Endothelial cell of umbilical vein (primary cell): ENCODE results near the gene ZNF101.

Experiments used
- EZH2 ChIP-seq: IDR thresholded peaks from 2 replicates; pipeline ENCODE4 v1.6.1; 2012; ENCODE audit warnings: borderline replicate concordance, low read depth, mild to moderate bottlenecking, moderate library complexity, low read length, inconsistent platforms; ENCODE audit not compliant: severe bottlenecking
- POLR2A ChIP-seq: IDR thresholded peaks from 2 replicates; pipeline ENCODE4 v1.6.1; 2012; ENCODE audit warnings: low read depth, mild to moderate bottlenecking, control low read depth, low read length
- POLR2AphosphoS5 ChIP-seq: IDR thresholded peaks from 2 replicates; pipeline ENCODE4 v1.6.1; 2012; ENCODE audit warnings: low read depth, mild to moderate bottlenecking, control low read depth, low read length, moderate library complexity; ENCODE audit not compliant: insufficient read depth
- TF ChIP-seq, protein P1 (sequence below): IDR thresholded peaks from 2 replicates; pipeline ENCODE4 v1.6.1; 2011; ENCODE audit not compliant: insufficient read depth, insufficient read length
- TF ChIP-seq, protein P2 (sequence below), 2 donors: IDR thresholded peaks; 1 replicate in 1 of 2; 2 replicates in 1 of 2; pipeline ENCODE4 v1.5.1; 2011; ENCODE audit warnings: low read length in 2 of 2, mild to moderate bottlenecking in 2 of 2, moderate library complexity in 2 of 2, control low read depth in 1 of 2, inconsistent platforms in 1 of 2, low read depth in 1 of 2; ENCODE audit not compliant: insufficient read depth in 1 of 2; ENCODE audit errors: extremely low read depth in 1 of 2

DNA sequence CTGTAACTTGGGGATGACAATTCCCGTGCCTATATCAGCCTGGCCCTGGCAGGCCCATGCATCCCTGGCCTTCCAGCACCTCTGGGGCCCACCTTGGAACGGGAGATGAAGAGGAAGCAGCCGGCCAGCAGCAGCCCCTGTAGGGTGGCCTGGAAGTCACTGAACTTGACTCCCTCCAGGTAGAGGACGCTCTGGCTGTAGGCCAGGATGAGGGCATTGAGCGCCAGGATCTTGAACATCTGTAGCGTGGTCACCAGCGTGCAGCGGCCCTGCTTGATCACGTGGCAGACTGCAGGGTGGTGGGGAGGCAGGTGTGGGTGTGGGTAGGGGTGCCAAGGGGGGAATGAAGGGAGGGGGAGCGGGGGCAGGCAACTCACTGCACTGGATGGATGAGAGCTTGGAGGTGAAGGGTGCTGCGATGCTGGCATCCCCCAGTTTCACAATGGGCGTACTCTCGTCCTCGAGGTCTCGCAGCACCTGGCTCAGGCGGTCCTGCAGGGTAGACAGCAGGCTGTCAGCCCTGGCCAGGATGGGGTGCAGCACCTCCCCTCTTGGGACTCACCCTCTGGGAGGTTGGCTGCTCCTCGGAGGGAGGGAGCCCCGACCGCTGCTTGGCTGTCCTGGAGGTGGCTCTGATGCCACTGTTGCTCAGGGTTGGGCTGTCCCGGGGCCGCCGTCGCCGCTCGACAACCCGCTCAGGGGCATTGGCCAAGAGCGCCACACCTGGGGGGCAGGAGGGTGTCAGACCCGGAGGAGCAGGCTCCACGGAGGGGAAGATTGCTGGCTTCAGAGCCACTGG, 21.4 kb upstream of the ZNF101 start:
- TF ChIP-seq, protein P1, sequence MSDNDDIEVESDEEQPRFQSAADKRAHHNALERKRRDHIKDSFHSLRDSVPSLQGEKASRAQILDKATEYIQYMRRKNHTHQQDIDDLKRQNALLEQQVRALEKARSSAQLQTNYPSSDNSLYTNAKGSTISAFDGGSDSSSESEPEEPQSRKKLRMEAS = no peak
- TF ChIP-seq, protein P2, sequence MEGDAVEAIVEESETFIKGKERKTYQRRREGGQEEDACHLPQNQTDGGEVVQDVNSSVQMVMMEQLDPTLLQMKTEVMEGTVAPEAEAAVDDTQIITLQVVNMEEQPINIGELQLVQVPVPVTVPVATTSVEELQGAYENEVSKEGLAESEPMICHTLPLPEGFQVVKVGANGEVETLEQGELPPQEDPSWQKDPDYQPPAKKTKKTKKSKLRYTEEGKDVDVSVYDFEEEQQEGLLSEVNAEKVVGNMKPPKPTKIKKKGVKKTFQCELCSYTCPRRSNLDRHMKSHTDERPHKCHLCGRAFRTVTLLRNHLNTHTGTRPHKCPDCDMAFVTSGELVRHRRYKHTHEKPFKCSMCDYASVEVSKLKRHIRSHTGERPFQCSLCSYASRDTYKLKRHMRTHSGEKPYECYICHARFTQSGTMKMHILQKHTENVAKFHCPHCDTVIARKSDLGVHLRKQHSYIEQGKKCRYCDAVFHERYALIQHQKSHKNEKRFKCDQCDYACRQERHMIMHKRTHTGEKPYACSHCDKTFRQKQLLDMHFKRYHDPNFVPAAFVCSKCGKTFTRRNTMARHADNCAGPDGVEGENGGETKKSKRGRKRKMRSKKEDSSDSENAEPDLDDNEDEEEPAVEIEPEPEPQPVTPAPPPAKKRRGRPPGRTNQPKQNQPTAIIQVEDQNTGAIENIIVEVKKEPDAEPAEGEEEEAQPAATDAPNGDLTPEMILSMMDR (IDR thresholded peaks at IDR 0.05; ENCODE audit: extremely low read depth in 1 of 2, insufficient read depth in 1 of 2, low read depth in 1 of 2, low read length in 2 of 2) = no peak
- TF ChIP-seq EZH2 (no peak), POLR2AphosphoS5 (no peak), POLR2A (no peak)
